Embryonic facial prominence (tissue), 1 donor: ENCODE results near the gene SPOCK1.

ENCODE experiments used
- DNase-seq: peaks from one replicate; pipeline ENCODE4 v3.0.0-alpha.2; 2016; ENCODE audit errors: extremely low spot score

The SPOCK1 gene

DNA sequence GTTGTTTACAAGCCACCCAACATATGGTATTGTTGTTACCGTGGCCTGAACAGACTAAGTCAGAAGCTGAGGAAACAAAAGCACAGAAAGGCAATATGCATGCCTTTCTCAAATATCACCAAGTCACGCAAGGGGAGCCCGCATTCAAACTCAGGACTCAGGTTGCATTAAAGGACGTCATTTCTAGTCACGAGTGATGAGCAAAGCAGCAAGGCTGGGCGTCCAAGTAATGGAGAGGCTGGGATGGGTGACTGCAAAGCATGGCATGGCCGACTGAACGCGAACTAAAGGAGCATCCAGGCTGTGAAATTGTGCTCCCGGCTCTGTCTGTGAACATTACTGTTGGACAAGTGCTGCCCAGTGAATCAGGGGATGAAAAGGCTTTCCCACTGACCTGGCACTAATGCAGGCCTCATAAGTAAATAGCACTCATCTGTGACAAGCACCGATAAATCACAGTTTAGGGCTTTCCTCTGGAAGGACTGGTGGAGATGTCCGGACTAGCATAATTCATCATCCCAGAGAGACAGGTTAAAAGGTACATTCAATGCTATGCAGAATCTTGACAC is 202.8 kb downstream of the SPOCK1 start:
- DNase-seq = no peak

DNA sequence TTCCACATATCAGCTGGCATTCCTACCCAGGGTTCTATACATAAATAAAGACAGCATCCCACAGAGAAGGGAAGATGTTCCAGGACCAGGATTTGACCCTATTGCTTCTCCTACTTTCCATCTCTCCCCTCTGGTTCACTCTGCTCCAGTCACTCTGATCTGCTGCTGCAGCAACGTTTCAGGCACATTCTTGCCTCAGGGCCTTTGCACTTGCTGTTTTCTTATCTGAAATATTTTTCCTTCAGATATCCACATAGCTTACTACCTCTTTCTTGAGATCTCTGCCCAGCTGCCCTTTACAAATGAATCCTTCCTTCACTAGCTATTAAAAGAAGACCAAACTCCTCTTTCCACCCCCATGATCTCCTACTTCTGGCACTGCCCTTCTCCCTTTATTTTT is 204.5 kb downstream of the SPOCK1 start:
- no peak for DNase-seq

DNA sequence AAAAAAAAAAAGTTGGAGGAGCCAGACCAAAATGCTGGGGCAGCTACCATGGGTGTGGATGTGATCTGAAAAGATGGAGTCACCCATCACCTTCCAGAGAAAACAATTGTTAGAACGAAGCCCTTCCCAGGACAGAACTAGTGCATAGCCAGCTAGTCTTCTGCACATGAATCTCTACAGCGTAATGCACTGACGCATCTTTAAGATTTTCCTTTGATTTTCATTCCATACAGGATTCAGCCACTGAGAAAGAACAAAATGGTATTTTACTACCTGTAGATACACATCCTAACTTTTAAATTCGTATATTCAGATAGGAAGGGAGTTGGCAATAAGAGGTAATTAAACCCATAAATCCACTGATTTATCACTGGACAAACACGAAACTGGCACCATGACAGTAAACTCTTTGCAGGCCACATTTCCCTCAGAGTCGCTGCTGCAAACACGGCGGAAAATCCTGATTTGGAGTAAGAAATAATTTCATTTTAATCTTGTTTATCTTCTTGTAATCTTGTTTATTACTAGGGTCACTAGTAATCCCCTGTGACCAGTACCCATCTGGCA is 206.6 kb downstream of the SPOCK1 start:
- DNase-seq = no peak

DNA sequence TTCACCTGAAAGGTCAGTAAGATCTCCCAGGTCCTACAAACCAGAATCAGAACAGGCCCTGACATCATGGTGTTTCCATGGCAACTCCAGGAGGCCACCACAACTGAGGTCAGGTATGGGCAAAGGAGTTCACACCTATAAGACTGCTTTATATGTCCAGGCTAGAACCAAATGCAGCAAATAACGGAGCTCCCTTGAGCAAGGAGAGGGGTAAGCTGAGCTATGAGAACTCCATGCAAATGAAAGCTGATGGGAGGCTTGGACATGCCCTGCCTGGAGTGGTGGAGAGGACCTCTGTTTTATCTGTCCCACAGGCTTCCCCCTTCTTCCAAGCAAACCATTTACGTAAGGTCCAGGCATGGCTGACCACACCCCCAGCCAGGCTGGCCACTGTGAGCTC is 207.7 kb downstream of the SPOCK1 start:
- DNase-seq = no peak

- DNase-seq = no peak
Observed at GRCh38 chr5:137291031-137291430, 208.1 kb downstream of the SPOCK1 start.

GRCh38 chr5:137290373-137290772 is 208.8 kb downstream of the SPOCK1 start:
- no peak for DNase-seq

- no peak for DNase-seq
Observed at GRCh38 chr5:137289856-137290255, 209.3 kb downstream of the SPOCK1 start.

- no peak for DNase-seq
Observed at GRCh38 chr5:137287569-137287968, 211.6 kb downstream of the SPOCK1 start.

DNA sequence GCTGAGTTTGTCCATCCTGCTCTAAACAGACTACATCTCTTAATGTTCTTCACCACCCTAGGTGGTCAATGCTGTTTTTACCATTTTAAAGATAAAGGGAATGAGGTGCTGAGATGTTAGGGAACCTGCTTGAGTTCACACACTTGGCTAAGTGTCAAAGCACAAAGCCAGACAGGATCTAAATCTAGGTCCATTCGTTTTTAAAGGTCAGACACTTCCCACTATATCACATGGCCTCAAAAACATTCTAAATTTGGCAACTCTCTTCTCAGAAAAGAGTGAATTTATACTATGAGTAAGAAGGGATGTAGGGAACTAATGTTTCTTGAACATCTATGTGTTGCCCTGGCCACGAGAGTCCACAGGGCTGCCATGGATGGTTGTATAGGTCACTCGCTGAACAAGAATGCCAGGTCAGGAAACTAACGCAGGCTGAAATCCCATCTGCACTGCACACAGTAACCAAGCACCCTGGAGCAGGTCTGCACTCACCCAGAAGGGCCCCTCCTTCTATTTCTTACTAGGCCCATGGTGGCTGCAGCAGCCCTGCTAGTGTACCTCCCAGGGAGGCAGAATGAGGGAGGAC is 213.0 kb downstream of the SPOCK1 start:
- DNase-seq = no peak

- DNase-seq = no peak
Observed at GRCh38 chr5:137283801-137284200, 215.3 kb downstream of the SPOCK1 start.

- no peak for DNase-seq
Observed at GRCh38 chr5:137282216-137282615, 216.9 kb downstream of the SPOCK1 start.

GRCh38 chr5:137281201-137281600 is 217.9 kb downstream of the SPOCK1 start:
- no peak for DNase-seq

GRCh38 chr5:137280656-137281055 is 218.5 kb downstream of the SPOCK1 start:
- no peak for DNase-seq

GRCh38 chr5:137279521-137280231 is 219.4 kb downstream of the SPOCK1 start:
- no peak for DNase-seq

DNA sequence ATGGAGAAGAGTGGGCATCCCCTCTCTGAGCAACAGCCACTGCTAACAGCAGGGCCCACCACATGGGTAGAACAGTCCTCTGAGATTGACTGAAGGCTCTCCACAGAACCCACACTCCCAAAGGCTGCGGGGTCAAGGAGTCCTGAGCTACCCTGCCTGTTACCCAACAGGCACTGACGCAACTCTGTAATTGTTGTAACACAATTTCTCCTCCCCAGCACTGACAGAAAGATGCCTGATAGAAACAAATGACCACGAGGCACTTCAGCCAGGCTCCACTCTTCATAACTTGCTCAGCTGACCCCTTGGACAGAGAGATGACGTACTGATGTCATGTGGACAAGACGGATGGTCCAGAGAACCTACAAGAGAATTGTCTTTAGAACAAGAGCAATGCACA is 220.7 kb downstream of the SPOCK1 start:
- DNase-seq = no peak

GRCh38 chr5:137275083-137275482 is 224.0 kb downstream of the SPOCK1 start:
- no peak for DNase-seq

DNA sequence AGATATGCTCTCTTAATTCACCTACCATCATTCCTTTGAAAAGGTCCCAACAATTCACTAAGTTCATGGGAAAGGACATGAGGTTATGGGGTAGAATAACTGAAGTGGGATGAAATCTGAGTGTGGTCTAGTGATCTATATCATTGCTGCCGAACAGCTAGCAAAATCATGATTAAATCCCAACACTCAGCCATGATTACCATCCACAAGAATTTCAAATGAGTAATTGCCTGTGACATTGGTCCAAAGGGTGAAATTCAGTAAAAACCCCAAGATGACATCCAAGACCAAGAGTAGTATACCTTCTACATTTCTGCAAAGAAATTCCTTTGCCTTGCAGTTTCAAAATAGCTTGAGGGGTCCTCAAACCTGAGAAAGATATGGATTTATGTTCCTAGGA is 225.6 kb downstream of the SPOCK1 start:
- DNase-seq = no peak

GRCh38 chr5:137272831-137273230 is 226.3 kb downstream of the SPOCK1 start:
- no peak for DNase-seq

- no peak for DNase-seq
Observed at GRCh38 chr5:137269946-137270345, 229.2 kb downstream of the SPOCK1 start.

- DNase-seq = no peak
Observed at GRCh38 chr5:137269274-137269673, 229.9 kb downstream of the SPOCK1 start.

- no peak for DNase-seq
Observed at GRCh38 chr5:137268646-137269045, 230.5 kb downstream of the SPOCK1 start.

- DNase-seq = no peak
Observed at GRCh38 chr5:137266186-137266585, 232.9 kb downstream of the SPOCK1 start.

- no peak for DNase-seq
Observed at GRCh38 chr5:137265457-137265856, 233.7 kb downstream of the SPOCK1 start.
